Cardiac septum (tissue), 1 donor: ENCODE measurements around the gene KCNG1. TPM values are rescaled to one million over a fixed set of nuclear protein-coding genes. Genes with fewer than 3 reads are reported as not detected.

Experiments used
- DNase-seq: peaks from one replicate; pipeline ENCODE4 v3.0.0-alpha.2; 2020; ENCODE audit warnings: low spot score
- intact Hi-C: fragments of 100-400 bp; cut with DNase I; formaldehyde crosslinking; loops from one replicate; pipeline ENCODE4 v1.14.0; 2022
- total RNA-seq: library from RNA; stranded (reverse); fragmentation: NEBNext Ultra II Directional; extraction: Animal tissue kit (Norgen Biotek cat#: 25700); gene quantifications from one replicate; pipeline ENCODE4 v1.2.1, GENCODE V29; 2021
- donor health status: DM: no; HTN: no; CAD: no.

The KCNG1 gene
- total RNA-seq, 1 donor from 2014 or later = 0.48 TPM

GRCh38 chr20:50959543-50960126 lies 63.3 kb downstream of the KCNG1 start:
- no peak for DNase-seq
- intact Hi-C loops = no loop called here

GRCh38 chr20:50958615-50959542 lies 64.0 kb downstream of the KCNG1 start, which contains the start of gene MOCS3:
Gene MOCS3, plus strand, starts transcription at chr20:50958818. Its CDS starts 25 bp downstream, at chr20:50958843.
- DNase-seq = peak; percentile 92
- intact Hi-C loops = loop anchor here (1.0 kb wide), 1 partner anchor 28 kb away; the partner anchor contains the start of gene ADNP

DNA sequence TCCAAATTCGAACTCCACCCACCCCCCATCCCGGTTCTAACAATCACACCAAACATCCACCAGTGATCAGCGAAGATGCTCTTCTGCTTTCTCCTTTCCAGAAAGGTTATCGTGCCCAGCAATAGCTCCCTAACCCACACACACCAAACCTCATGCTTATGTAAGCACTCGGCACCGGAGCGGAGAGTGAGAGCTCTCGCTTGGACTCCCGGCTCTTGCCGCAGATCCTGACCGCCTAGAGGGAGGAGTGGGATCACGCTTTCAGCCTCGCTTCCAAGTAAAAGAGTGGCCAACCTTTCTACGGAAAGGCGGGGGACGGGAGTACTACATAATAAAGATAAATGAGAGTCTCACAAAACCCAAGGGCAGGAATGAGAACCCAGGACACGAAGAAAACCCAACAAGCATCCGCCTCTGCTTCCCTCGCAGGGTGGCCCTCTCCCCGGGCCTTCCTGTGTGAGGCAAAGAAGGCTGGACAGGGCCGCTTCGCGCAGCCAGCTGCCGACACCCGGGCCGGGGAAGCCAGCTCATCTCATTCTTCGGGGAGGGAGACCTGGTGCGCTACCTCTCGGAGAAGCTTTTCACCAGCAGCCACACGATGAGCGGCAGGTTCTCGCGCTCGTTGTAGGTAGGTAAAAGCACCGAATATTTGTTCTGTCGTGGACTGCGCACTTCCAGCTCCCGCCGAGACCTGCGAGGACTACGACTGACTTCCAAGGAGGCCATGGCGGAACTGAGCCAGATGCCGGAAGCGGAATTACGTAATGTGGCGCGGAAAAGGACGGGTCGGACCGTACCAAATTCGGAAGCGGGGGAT lies 64.9 kb downstream of the KCNG1 start, which contains the start of gene DPM1:
TSS of gene DPM1 (minus strand) at position 735 of the 817 bp plus-strand sequence. CDS start at position 726, 9 bp downstream.
- intact Hi-C loops = loop anchor here (1.0 kb wide), 1 partner anchor 27 kb away; the partner anchor contains the start of gene ADNP
- DNase-seq = peak; percentile 96

DNA sequence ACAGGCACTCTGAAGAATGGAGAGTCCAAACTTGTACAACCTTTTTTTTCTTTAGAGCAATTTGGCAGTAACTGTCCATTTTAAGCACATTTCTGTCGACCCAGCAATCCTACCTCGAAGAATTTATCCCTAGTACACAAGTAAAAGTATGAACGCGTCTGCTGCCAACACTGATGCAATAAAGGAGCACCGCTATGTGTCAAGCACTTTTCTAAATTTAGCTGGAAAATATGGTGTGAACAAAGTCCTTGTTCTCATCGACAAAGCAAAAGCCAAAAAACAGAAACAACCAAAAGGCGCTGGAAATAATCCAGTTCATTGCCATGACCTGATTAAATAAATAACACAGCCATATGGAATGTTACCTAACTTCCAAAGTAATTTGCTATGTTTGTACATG lies 65.6 kb downstream of the KCNG1 start:
- DNase-seq = no peak
- intact Hi-C loops = no loop called here

DNA sequence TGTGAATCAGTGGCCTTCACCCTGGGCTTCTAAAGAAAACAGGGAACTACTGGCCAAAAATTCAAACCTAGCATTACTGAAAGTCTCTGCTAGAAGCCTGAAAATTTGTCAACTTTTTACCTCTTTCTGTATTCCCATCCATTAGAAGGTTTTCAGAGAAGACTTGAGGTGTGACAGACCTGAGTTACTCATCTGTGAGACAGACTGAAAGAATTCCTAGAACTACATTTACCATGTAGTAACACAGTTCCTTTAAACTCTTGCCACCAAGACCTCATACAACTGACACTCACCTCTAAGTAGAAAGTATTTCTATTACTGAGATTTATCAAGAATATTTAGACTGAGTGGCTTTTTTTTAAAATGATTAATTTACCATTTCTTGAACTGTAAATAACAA lies 69.1 kb downstream of the KCNG1 start:
- intact Hi-C loops = no loop called here
- no peak for DNase-seq

Other genes with a start within 250 kb of the KCNG1 start
- 3.0 TPM for gene BCAS4, start 228.0 kb downstream of the KCNG1 start, total RNA-seq
- gene ADNP, start 91.7 kb downstream of the KCNG1 start, total RNA-seq = 32.8 TPM
- 48.6 TPM for gene DPM1, start 64.6 kb downstream of the KCNG1 start, total RNA-seq
- gene MOCS3, start 64.3 kb downstream of the KCNG1 start, total RNA-seq = 2.8 TPM